ENCODE results near the gene CA5A.

GRCh38 chr16:87917503-87917902, 18.8 kb downstream of the CA5A start:
- TF ChIP-seq POLR2A (IDR thresholded peaks at IDR 0.05) (no peak), CTCF (IDR thresholded peaks at IDR 0.05) (no peak)

Measured in gastroesophageal sphincter (tissue), 3 donors.